Panc1 (cell line): Measurements from ENCODE around the gene BACE1.
"Not testable (repeated sequence)": the region's sequence is repeated elsewhere in the genome, so short reads cannot be mapped to it uniquely, and the experiment has no call there.

Source experiments
- POLR2AphosphoS5 ChIP-seq: IDR thresholded peaks from 2 replicates; pipeline ENCODE4 v1.6.1; 2012; ENCODE audit warnings: mild to moderate bottlenecking, low read depth, low read length, moderate library complexity
- TCF7L2 ChIP-seq: IDR thresholded peaks from 2 replicates; pipeline ENCODE4 v1.6.1; 2011; ENCODE audit warnings: mild to moderate bottlenecking, low read depth, low read length, inconsistent platforms
- TF ChIP-seq, protein P1 (sequence below): fragments of 450-650 bp; IDR thresholded peaks from 2 replicates; pipeline ENCODE4 v1.5.1; 2017; ENCODE audit warnings: mild to moderate bottlenecking
- TF ChIP-seq, protein P2 (sequence below), 2 experiments: IDR thresholded peaks; 2 replicates each; pipeline ENCODE4 v1.6.1; 2011 to 2012; ENCODE audit warnings: low read depth in 2 of 2, control low read depth in 1 of 2, low read length in 1 of 2, mild to moderate bottlenecking in 1 of 2, moderate library complexity in 1 of 2; ENCODE audit not compliant: insufficient read depth in 1 of 2

DNA sequence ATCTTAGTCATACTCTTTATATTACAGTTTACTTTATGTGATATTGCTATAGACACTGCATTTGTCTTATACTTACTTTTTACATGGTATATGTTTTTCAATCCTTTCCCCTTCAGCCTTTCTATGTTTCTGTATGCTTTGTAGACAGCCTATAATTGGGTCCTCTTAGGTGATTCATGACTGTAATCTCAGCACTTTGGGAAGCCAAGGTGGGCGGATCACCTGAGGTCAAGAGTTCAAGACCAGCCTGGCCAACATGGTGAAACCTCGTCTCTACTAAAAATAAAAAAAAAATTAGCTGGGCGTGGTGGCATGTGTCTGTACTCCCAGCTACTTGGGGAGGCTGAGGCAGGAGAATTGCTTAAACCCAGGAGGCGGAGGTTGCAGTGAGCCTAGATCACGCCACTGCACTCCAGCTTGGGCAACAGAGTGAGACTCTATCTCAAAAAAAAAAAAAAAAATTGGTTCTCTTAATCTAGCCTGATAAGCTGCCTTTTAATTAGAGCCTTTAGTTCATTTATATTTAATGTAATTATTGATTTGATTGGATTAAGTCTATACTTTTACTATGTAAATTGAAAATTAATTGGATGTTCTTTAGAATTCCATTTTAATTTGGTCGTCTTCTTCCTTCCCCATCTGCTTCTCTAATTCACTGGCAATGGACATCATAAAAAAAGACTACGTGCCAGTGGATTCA, 51.3 kb downstream of the BACE1 start:
- TF ChIP-seq, protein P1, sequence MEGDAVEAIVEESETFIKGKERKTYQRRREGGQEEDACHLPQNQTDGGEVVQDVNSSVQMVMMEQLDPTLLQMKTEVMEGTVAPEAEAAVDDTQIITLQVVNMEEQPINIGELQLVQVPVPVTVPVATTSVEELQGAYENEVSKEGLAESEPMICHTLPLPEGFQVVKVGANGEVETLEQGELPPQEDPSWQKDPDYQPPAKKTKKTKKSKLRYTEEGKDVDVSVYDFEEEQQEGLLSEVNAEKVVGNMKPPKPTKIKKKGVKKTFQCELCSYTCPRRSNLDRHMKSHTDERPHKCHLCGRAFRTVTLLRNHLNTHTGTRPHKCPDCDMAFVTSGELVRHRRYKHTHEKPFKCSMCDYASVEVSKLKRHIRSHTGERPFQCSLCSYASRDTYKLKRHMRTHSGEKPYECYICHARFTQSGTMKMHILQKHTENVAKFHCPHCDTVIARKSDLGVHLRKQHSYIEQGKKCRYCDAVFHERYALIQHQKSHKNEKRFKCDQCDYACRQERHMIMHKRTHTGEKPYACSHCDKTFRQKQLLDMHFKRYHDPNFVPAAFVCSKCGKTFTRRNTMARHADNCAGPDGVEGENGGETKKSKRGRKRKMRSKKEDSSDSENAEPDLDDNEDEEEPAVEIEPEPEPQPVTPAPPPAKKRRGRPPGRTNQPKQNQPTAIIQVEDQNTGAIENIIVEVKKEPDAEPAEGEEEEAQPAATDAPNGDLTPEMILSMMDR: not testable (repeated sequence)
- not testable (repeated sequence) for TF ChIP-seq TCF7L2, POLR2AphosphoS5
- TF ChIP-seq, protein P2, sequence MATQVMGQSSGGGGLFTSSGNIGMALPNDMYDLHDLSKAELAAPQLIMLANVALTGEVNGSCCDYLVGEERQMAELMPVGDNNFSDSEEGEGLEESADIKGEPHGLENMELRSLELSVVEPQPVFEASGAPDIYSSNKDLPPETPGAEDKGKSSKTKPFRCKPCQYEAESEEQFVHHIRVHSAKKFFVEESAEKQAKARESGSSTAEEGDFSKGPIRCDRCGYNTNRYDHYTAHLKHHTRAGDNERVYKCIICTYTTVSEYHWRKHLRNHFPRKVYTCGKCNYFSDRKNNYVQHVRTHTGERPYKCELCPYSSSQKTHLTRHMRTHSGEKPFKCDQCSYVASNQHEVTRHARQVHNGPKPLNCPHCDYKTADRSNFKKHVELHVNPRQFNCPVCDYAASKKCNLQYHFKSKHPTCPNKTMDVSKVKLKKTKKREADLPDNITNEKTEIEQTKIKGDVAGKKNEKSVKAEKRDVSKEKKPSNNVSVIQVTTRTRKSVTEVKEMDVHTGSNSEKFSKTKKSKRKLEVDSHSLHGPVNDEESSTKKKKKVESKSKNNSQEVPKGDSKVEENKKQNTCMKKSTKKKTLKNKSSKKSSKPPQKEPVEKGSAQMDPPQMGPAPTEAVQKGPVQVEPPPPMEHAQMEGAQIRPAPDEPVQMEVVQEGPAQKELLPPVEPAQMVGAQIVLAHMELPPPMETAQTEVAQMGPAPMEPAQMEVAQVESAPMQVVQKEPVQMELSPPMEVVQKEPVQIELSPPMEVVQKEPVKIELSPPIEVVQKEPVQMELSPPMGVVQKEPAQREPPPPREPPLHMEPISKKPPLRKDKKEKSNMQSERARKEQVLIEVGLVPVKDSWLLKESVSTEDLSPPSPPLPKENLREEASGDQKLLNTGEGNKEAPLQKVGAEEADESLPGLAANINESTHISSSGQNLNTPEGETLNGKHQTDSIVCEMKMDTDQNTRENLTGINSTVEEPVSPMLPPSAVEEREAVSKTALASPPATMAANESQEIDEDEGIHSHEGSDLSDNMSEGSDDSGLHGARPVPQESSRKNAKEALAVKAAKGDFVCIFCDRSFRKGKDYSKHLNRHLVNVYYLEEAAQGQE (IDR thresholded peaks at IDR 0.05; ENCODE audit: insufficient read depth in 1 of 2, low read depth in 2 of 2, low read length in 1 of 2): not testable (repeated sequence)
